ENCODE results near the gene ARID1B. TPM values are rescaled to one million over a fixed set of nuclear protein-coding genes. Genes with fewer than 3 reads are reported as not detected.
A peak's percentile ranks its signal among the peaks of the same experiment; 100 is the strongest.

Gene ARID1B
- total and polyA plus RNA-seq, 2 donors (not counting 1 experiment from before 2014, with no cell fraction given) = 47.2 to 280 TPM

- Mint-ChIP-seq H3K4me1 (peaks cover 33% of the 10 kb centered on the region), H3K9me3 (ENCODE audit: insufficient read depth) (no peaks in the 10 kb centered on the region), H3K27me3 (no peaks in the 10 kb centered on the region), H3K4me3 (no peak overlapping the region), H3K27ac (peak overlapping the region; percentile 21)
- ChIA-PET POLR2A (no interaction called here), CTCF (interaction anchor here (0.7 kb wide), 1 partner anchor 160 kb away, joined by 4 read pairs; no protein-coding TSS in a partner anchor)
- no peak overlapping the region for H2AFZ ChIP-seq (ENCODE audit: insufficient read depth, low read depth, low read length, poor library complexity, severe bottlenecking)
- ATAC-seq (ENCODE audit: low read depth) = no peak
- peaks cover 77% of the 10 kb centered on the region for H4K20me1 ChIP-seq (ENCODE audit: control insufficient read depth, insufficient read depth, low read length, poor library complexity, severe bottlenecking)
- 100% methylated on average over 1 of the region's 6 CpGs for WGBS (ENCODE audit: insufficient coverage)
- no peaks in the 10 kb centered on the region for H3K9me3 ChIP-seq (ENCODE audit: control extremely low read depth in 1 of 3, control insufficient read depth in 2 of 3, insufficient read depth in 1 of 3, low read length in 2 of 3)
- no peak overlapping the region for H3K27ac ChIP-seq (ENCODE audit: low read length in 2 of 2)
- no peak overlapping the region for H3K4me3 ChIP-seq (ENCODE audit: control extremely low read depth in 1 of 5, extremely low read depth in 1 of 5, insufficient read depth in 1 of 5, low read depth in 2 of 5, low read length in 4 of 5)
- no peak overlapping the region for H3K9ac ChIP-seq (ENCODE audit: low read length)
- no peak for TF ChIP-seq CTCF (IDR thresholded peaks at IDR 0.05)
- intact Hi-C loops (cut with micrococcal nuclease) = no loop called here
- H3K4me1 ChIP-seq (ENCODE audit: control insufficient read depth in 2 of 2, insufficient read depth in 2 of 2, low read length in 2 of 2) = peaks cover 14 to 16% of the 10 kb centered on the region in 2 donors
- H3K79me2 ChIP-seq (ENCODE audit: control insufficient read depth, insufficient read depth, low read length) = peaks cover 71% of the 10 kb centered on the region
- DNase-seq = no peak
- H3K4me2 ChIP-seq (replicated peaks; ENCODE audit: low read depth, low read length, poor library complexity, severe bottlenecking) = no peak overlapping the region
- peaks cover 7 to 25% of the 10 kb centered on the region in 2 experiments for H3K36me3 ChIP-seq (replicated peaks in 1 of 2; ENCODE audit: control extremely low read depth in 1 of 2, control insufficient read depth in 1 of 2, extremely low read depth in 1 of 2, insufficient read depth in 2 of 2, low read length in 1 of 2)
- H3K27me3 ChIP-seq (replicated peaks in 1 of 4; ENCODE audit: control extremely low read depth in 1 of 4, control insufficient read depth in 3 of 4, insufficient read depth in 4 of 4, low read length in 3 of 4) = no peaks in the 10 kb centered on the region
Observed at GRCh38 chr6:157091856-157092460, 314.8 kb downstream of the ARID1B start.

GRCh38 chr6:157092736-157093135 lies 315.6 kb downstream of the ARID1B start:
- intact Hi-C loops (cut with micrococcal nuclease) = no loop called here
- Histone ChIP-seq H2AFZ (ENCODE audit: insufficient read depth, low read depth, low read length, poor library complexity, severe bottlenecking) (no peak overlapping the region), H3K9ac (ENCODE audit: low read length) (no peak overlapping the region), H3K27ac (ENCODE audit: low read length in 2 of 2) (no peak overlapping the region), H3K9me3 (ENCODE audit: control extremely low read depth in 1 of 3, control insufficient read depth in 2 of 3, insufficient read depth in 1 of 3, low read length in 2 of 3) (no peaks in the 10 kb centered on the region), H3K27me3 (replicated peaks in 1 of 4; ENCODE audit: control extremely low read depth in 1 of 4, control insufficient read depth in 3 of 4, insufficient read depth in 4 of 4, low read length in 3 of 4) (no peaks in the 10 kb centered on the region), H3K4me3 (ENCODE audit: control extremely low read depth in 1 of 5, extremely low read depth in 1 of 5, insufficient read depth in 1 of 5, low read depth in 2 of 5, low read length in 4 of 5) (no peak overlapping the region), H4K20me1 (ENCODE audit: control insufficient read depth, insufficient read depth, low read length, poor library complexity, severe bottlenecking) (peaks cover 77% of the 10 kb centered on the region), H3K4me1 (ENCODE audit: control insufficient read depth in 2 of 2, insufficient read depth in 2 of 2, low read length in 2 of 2) (peaks cover 14 to 16% of the 10 kb centered on the region in 2 donors), H3K36me3 (replicated peaks in 1 of 2; ENCODE audit: control extremely low read depth in 1 of 2, control insufficient read depth in 1 of 2, extremely low read depth in 1 of 2, insufficient read depth in 2 of 2, low read length in 1 of 2) (peaks cover 3 to 17% of the 10 kb centered on the region in 2 experiments), H3K4me2 (replicated peaks; ENCODE audit: low read depth, low read length, poor library complexity, severe bottlenecking) (no peak overlapping the region), H3K79me2 (ENCODE audit: control insufficient read depth, insufficient read depth, low read length) (peaks cover 67% of the 10 kb centered on the region)
- CTCF ChIA-PET = no interaction called here
- ATAC-seq (ENCODE audit: low read depth) (no peak), DNase-seq (no peak)
- Mint-ChIP-seq H3K27me3 (no peaks in the 10 kb centered on the region), H3K9me3 (ENCODE audit: insufficient read depth) (no peaks in the 10 kb centered on the region), H3K27ac (no peak overlapping the region), H3K4me1 (peaks cover 33% of the 10 kb centered on the region), H3K4me3 (no peak overlapping the region)
- TF ChIP-seq CTCF (IDR thresholded peaks at IDR 0.05) = no peak
- TF ChIP-seq EZH2 (IDR thresholded peaks at IDR 0.05; ENCODE audit: borderline replicate concordance, insufficient read depth, low read depth, low read length, poor library complexity, severe bottlenecking) = no peak
- 95% methylated on average over 4 of the region's 6 CpGs for WGBS (ENCODE audit: insufficient coverage)
- POLR2A ChIA-PET = no interaction called here
